Measurements from ENCODE around the gene CFL1. TPM values are rescaled to one million over a fixed set of nuclear protein-coding genes. Genes with fewer than 3 reads are reported as not detected.

CFL1 gene
- total RNA-seq, 1 experiment from 2014 or later, result 1,592 TPM

GRCh38 chr11:65816696-65817095 lies 41.3 kb downstream of the CFL1 start:
- DNase-seq (ENCODE audit: low spot score), result no peak
- in situ Hi-C loops (cut with HindIII; ENCODE audit: low sequenced_read_pairs), result no loop called here

- in situ Hi-C loops (cut with HindIII; ENCODE audit: low sequenced_read_pairs), result no loop called here
- no peak for DNase-seq (ENCODE audit: low spot score)
Observed at GRCh38 chr11:65814986-65815565, 42.9 kb downstream of the CFL1 start.

GRCh38 chr11:65814131-65814985 lies 43.6 kb downstream of the CFL1 start:
- no peak for DNase-seq (ENCODE audit: low spot score)
- in situ Hi-C loops (cut with HindIII; ENCODE audit: low sequenced_read_pairs), result no loop called here

DNA sequence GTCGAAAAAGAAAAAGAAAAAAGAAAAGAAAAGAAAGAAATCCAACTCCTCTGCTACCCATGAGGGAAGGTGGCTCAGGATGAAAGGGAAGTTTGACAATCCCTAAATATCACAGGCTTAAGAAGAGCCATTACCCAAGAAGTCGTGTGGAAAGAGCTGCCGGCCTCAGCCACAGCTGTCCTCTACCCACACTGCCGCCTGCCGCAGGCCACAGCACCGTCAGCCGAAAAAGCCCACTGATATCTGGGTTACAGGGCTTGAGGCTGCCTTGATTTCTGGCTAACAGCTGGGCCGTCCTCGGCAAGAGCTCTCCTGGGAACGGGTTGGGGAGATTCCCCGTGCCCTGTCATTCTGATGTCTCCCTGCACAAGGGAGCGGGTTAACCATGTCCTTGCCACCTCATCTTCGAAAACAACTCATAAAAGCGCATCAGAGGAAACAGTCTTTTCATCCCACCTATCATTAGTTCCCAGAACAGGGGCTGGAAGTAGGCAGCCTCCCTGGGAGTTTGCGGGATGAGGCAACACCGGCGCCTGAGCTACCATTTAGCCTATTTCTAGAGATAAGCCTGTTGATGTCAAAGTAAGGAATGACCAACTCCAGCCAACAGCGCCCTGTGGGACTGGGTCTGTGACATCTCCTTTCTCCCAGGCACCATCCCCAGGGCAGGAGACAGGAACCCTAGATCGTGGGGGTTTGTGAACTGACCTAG lies 46.1 kb downstream of the CFL1 start:
- in situ Hi-C loops (cut with HindIII; ENCODE audit: low sequenced_read_pairs), result no loop called here
- no peak for DNase-seq (ENCODE audit: low spot score)

GRCh38 chr11:65810046-65810868 lies 47.7 kb downstream of the CFL1 start:
- in situ Hi-C loops (cut with HindIII; ENCODE audit: low sequenced_read_pairs), result no loop called here

GRCh38 chr11:65809496-65809895 lies 48.5 kb downstream of the CFL1 start:
- in situ Hi-C loops (cut with HindIII; ENCODE audit: low sequenced_read_pairs), result no loop called here
- DNase-seq (ENCODE audit: low spot score), result no peak

More at GRCh38 chr11:65810046-65810868, 47.7 kb downstream of the CFL1 start:
- DNase-seq (ENCODE audit: low spot score), result peak; percentile 60

- in situ Hi-C loops (cut with HindIII; ENCODE audit: low sequenced_read_pairs), result no loop called here
- no peak for DNase-seq (ENCODE audit: low spot score)
Observed at GRCh38 chr11:65808744-65809341, 49.1 kb downstream of the CFL1 start.

GRCh38 chr11:65806979-65807378 lies 51.0 kb downstream of the CFL1 start:
- no peak for DNase-seq (ENCODE audit: low spot score)
- in situ Hi-C loops (cut with HindIII; ENCODE audit: low sequenced_read_pairs), result no loop called here

Other genes starting within 250 kb of the CFL1 start
- 32.6 and 34.3 TPM in 2 replicates for gene MAP3K11, start 244.0 kb downstream of the CFL1 start, total RNA-seq (2014; rRNA removed; shearing (Covaris generic))
- 27.4 and 29.0 TPM in 2 replicates for gene PCNX3, start 242.4 kb downstream of the CFL1 start, total RNA-seq (2014; rRNA removed; shearing (Covaris generic))
- 22.5 and 25.2 TPM in 2 replicates for gene SIPA1, start 220.1 kb downstream of the CFL1 start, total RNA-seq (2014; rRNA removed; shearing (Covaris generic))
- 29.7 and 38.0 TPM in 2 replicates for gene RELA, start 195.3 kb downstream of the CFL1 start, total RNA-seq (2014; rRNA removed; shearing (Covaris generic))
- 66.3 and 71.4 TPM in 2 replicates for gene KAT5, start 145.9 kb downstream of the CFL1 start, total RNA-seq (2014; rRNA removed; shearing (Covaris generic))
- gene RNASEH2C, start 137.4 kb downstream of the CFL1 start, total RNA-seq (2014; rRNA removed; shearing (Covaris generic)), result 86.2 and 132 TPM in 2 replicates
- gene AP5B1, start 77.2 kb downstream of the CFL1 start, total RNA-seq (2014; rRNA removed; shearing (Covaris generic)), result 15.7 and 20.6 TPM in 2 replicates
- gene OVOL1, start 71.1 kb downstream of the CFL1 start, total RNA-seq (2014; rRNA removed; shearing (Covaris generic)), result not detected in 2 replicates
- not detected in 2 replicates for gene SNX32, start 24.2 kb downstream of the CFL1 start, total RNA-seq (2014; rRNA removed; shearing (Covaris generic))
- gene MUS81, start 2.3 kb upstream of the CFL1 start, total RNA-seq (2014; rRNA removed; shearing (Covaris generic)), result 61.8 and 70.4 TPM in 2 replicates
- 35.8 and 38.2 TPM in 2 replicates for gene EFEMP2, start 14.6 kb upstream of the CFL1 start, total RNA-seq (2014; rRNA removed; shearing (Covaris generic))
- not detected in 2 replicates for gene CTSW, start 21.7 kb upstream of the CFL1 start, total RNA-seq (2014; rRNA removed; shearing (Covaris generic))
- 79.3 and 89.3 TPM in 2 replicates for gene FIBP, start 30.3 kb upstream of the CFL1 start, total RNA-seq (2014; rRNA removed; shearing (Covaris generic))
- gene CCDC85B, start 32.5 kb upstream of the CFL1 start, total RNA-seq (2014; rRNA removed; shearing (Covaris generic)), result 180 and 212 TPM in 2 replicates
- gene FOSL1, start 42.2 kb upstream of the CFL1 start, total RNA-seq (2014; rRNA removed; shearing (Covaris generic)), result 23.6 and 30.8 TPM in 2 replicates
- gene C11orf68, start 60.9 kb upstream of the CFL1 start, total RNA-seq (2014; rRNA removed; shearing (Covaris generic)), result 14.2 and 17.2 TPM in 2 replicates
- 174 and 179 TPM in 2 replicates for gene DRAP1, start 61.2 kb upstream of the CFL1 start, total RNA-seq (2014; rRNA removed; shearing (Covaris generic))
- not detected in 2 replicates for gene TSGA10IP, start 87.3 kb upstream of the CFL1 start, total RNA-seq (2014; rRNA removed; shearing (Covaris generic))
- 49.0 and 73.1 TPM in 2 replicates for gene SART1, start 103.6 kb upstream of the CFL1 start, total RNA-seq (2014; rRNA removed; shearing (Covaris generic))
- gene EIF1AD, start 144.0 kb upstream of the CFL1 start, total RNA-seq (2014; rRNA removed; shearing (Covaris generic)), result 15.6 and 29.9 TPM in 2 replicates
- gene BANF1, start 144.3 kb upstream of the CFL1 start, total RNA-seq (2014; rRNA removed; shearing (Covaris generic)), result 291 and 355 TPM in 2 replicates
- gene CST6, start 153.8 kb upstream of the CFL1 start, total RNA-seq (2014; rRNA removed; shearing (Covaris generic)), result not detected in 2 replicates
- gene CATSPER1, start 168.3 kb upstream of the CFL1 start, total RNA-seq (2014; rRNA removed; shearing (Covaris generic)), result not detected in 2 replicates
- gene GAL3ST3, start 191.0 kb upstream of the CFL1 start, total RNA-seq (2014; rRNA removed; shearing (Covaris generic)), result not detected in 2 replicates
- 264 TPM in 2 replicates for gene SF3B2, start 194.2 kb upstream of the CFL1 start, total RNA-seq (2014; rRNA removed; shearing (Covaris generic))
- gene PACS1, start 212.1 kb upstream of the CFL1 start, total RNA-seq (2014; rRNA removed; shearing (Covaris generic)), result 10.5 and 23.2 TPM in 2 replicates